GM21367 (cell line): ENCODE measurements around the gene NUCB1.
"Not testable (repeated sequence)": the region's sequence is repeated elsewhere in the genome, so short reads cannot be mapped to it uniquely, and the experiment has no call there.

Experiments used
- ATAC-seq: cut with Tn5 transposase; IDR thresholded peaks from one replicate; pipeline ENCODE4 v1.9.1; 2021; ENCODE audit not compliant: unreplicated experiment

Gene NUCB1

GRCh38 chr19:48905664-48906063, 5.6 kb downstream of the NUCB1 start:
- ATAC-seq = no peak

DNA sequence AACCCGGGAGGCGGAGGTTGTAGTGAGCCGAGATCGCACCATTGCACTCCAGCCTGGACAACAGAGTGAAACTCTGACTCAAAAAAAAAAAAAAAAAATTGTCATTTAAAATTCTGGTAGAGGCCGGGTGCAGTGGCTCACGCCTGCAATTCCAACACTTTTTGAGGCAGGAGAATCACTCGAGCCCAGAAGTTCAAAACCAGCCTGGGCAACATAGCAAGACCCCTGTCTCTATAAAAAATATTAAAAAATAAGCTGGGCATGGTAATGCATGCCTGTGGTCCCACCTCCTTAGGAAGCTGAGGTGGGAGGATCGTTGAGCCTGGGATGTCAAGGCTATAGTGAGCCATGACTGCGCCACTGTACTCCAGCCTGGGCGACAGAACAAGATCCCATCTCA, 6.2 kb downstream of the NUCB1 start:
- ATAC-seq = no peak

GRCh38 chr19:48907671-48908070, 7.6 kb downstream of the NUCB1 start:
- no peak for ATAC-seq

DNA sequence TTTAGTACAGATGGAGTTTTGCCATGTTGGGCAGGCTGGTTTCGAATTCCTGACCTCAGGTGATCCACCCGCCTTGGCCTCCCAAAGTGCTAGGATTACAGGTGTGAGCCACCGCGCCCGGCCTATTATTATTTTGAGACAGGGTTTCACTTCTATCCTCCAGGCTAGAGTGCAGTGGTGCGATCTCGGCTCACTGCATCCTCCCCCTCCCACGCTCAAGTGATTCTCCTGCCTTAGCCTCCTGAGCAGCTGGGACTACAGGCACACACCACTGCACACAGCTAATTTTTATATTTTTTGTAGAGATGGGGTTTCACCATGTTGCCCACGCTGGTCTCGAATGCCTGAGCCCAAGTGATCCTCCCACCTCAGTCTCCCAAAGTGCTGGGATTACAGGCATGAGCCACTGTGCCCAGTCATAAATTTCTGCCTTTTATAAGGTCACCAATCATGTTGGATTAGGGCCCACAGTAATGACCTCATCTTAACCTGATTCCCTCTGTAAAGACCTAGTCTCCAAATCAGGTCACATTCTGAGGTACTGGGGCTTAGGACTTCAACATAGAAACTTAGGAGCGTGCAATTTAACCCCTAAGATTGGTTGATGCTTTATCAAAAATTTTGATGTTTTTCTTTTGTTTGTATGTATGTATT, 9.4 kb downstream of the NUCB1 start:
- not testable (repeated sequence) for ATAC-seq

DNA sequence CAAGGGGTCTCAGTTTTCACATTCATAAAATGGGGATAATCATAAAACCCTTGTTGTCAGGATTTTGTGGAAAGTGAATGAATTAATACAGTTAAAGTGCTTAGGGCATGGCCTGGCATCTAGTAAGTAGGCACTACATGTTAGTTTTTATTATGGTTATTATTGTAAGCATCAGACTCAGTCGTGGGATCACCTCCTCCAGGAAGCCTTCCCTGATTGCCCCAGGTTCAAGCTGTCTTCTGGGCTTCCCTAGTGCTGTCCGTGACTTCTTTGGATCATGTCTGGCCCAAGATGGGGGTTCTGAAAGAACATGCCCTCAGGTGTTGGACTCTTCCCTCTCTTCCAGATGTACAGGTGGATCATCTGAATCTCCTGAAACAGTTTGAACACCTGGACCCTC, 10.7 kb downstream of the NUCB1 start:
- ATAC-seq = no peak

DNA sequence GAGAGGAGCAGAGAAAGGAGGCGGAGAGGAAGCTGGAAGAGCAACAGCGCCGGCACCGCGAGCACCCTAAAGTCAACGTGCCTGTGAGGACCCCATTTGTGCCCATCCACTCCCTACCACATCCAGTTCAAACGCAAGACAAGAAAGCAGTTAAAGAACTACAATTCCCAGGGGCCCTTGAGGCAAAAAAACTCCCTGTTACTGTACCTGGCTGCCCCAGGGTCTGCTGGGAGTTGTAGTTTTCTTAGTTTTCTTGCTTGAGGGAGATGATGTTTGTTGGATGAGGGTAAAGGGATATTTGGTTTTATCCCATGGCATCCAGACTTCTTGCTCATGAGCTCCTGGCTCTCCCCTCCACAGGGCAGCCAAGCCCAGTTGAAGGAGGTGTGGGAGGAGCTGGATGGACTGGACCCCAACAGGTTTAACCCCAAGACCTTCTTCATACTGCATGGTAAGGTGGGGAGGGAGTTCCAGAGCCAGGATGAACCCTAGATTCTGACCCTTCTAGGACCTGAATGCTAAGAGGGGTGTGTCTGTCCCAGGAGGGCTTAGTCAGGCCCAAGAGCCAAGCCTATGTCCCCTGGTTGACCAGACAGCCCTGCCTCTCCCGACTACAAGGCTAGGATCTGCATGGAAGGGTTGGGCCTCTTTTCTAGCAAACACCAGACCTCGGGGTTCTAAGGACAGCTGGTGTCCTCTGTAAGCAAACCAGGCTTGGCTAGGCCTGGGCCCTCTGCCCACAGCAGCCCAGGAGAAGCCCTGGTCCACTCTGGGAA, 13.2 kb downstream of the NUCB1 start:
- no peak for ATAC-seq

- ATAC-seq = no peak
Observed at GRCh38 chr19:48914181-48914580, 14.1 kb downstream of the NUCB1 start.

DNA sequence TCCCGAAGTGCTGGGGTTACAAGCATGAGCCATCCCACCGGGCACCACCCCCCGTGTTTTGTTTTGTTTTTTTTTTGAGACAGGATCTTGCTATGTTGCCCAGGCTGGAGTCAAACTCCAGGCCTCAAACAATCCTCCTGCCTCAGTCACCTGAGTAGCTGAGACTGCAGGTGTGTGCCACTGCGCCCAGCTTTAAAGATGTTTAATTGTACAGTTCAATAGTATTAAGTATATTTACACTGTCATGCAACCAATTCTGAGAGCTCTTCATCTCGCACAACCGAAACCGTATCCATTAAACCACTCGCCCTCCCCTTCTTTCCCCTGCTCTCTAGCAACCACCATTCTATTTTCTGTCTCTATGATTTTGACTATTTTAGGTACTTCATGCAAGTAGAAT, 15.6 kb downstream of the NUCB1 start:
- no peak for ATAC-seq

- no peak for ATAC-seq
Observed at GRCh38 chr19:48918071-48918470, 18.0 kb downstream of the NUCB1 start.

GRCh38 chr19:48918801-48919247, 18.7 kb downstream of the NUCB1 start:
- ATAC-seq = no peak

- ATAC-seq = not testable (repeated sequence)
Observed at GRCh38 chr19:48919271-48919670, 19.2 kb downstream of the NUCB1 start.

DNA sequence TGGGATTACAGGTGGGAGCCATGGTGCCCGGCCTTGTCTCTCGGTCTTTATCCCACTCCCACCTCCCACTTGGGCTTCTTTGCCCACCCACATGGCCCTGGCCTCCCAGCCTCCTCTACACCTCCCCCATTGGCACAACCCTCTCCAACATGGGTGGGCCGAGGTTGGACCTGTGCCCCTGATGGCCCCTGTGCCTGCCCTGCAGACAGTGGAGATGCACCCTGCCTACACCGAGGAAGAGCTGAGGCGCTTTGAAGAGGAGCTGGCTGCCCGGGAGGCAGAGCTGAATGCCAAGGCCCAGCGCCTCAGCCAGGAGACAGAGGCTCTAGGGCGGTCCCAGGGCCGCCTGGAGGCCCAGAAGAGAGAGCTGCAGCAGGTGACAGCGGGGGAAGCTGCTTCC, 20.8 kb downstream of the NUCB1 start:
- ATAC-seq = no peak

DNA sequence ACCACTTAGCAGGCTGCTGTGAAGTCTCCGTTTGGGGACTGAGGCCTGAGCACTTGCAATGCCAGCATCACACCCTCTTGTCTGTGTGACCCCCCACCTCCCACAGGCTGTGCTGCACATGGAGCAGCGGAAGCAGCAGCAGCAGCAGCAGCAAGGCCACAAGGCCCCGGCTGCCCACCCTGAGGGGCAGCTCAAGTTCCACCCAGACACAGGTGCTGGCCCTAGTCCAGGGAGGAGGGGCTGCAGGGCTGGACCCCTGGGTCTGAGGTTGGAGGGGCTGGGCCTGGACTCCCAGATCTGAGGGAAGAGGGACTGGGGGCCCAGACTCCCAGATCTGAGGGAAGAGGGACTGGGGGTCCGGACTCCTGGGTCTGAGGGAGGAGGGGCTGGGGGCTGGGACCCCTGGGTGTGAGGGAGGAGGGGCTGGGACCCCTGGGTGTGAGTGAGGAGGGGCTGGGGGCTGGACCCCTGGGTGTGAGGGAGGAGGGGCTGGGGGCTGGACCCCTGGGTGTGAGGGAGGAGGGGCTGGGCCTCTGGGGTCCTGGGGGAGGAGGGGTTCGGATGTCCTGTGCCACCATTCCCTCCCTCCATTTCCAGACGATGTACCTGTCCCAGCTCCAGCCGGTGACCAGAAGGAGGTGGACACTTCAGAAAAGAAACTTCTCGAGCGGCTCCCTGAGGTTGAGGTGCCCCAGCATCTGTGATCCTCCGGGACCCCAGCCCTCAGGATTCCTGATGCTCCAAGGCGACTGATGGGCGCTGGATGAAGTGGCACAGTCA, 21.8 kb downstream of the NUCB1 start:
- ATAC-seq = no peak

DNA sequence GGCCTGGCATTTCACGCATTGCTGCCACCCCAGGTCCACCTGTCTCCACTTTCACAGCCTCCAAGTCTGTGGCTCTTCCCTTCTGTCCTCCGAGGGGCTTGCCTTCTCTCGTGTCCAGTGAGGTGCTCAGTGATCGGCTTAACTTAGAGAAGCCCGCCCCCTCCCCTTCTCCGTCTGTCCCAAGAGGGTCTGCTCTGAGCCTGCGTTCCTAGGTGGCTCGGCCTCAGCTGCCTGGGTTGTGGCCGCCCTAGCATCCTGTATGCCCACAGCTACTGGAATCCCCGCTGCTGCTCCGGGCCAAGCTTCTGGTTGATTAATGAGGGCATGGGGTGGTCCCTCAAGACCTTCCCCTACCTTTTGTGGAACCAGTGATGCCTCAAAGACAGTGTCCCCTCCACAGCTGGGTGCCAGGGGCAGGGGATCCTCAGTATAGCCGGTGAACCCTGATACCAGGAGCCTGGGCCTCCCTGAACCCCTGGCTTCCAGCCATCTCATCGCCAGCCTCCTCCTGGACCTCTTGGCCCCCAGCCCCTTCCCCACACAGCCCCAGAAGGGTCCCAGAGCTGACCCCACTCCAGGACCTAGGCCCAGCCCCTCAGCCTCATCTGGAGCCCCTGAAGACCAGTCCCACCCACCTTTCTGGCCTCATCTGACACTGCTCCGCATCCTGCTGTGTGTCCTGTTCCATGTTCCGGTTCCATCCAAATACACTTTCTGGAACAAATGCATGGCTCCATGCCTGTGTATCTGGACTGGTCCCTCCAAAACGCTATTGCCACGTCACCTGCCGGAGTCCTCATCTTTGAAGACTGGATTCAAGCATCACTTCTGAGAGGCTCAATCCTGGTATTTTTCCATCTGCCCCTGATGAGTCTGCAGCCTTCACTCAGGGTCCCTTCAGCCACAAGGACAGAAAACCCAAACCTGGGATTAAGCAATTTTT, 22.7 kb downstream of the NUCB1 start:
- no peak for ATAC-seq

DNA sequence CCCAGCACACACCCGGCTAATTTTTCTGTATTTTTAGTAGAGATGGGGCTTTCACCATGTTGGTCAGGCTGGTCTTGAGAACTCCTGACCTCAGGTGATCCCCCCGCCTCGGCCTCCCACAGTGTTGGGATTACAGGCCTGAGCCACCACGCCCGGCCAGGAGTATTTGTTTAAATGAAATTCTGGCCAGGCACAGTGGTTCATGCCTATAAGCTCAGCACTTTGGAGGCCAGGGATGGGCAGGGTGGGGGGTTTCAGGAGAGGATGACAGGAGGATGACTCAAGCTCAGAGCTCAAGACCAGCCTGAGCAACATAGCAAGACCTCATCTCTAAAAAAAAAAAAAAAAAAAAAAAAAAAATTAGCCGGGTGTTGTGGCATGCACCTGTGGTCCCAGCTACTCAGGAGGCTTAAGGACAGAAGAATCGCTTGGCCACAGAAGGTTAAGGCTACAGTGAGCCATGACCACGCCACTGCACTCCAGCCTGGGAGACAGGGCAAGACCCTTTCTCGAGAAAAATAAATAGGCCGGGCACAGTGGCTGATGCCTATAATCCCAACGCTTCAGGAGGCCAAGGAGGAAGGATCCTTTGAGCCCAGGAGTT, 25.2 kb downstream of the NUCB1 start:
- no peak for ATAC-seq

GRCh38 chr19:48925890-48926289, 25.8 kb downstream of the NUCB1 start:
- ATAC-seq = not testable (repeated sequence)

DNA sequence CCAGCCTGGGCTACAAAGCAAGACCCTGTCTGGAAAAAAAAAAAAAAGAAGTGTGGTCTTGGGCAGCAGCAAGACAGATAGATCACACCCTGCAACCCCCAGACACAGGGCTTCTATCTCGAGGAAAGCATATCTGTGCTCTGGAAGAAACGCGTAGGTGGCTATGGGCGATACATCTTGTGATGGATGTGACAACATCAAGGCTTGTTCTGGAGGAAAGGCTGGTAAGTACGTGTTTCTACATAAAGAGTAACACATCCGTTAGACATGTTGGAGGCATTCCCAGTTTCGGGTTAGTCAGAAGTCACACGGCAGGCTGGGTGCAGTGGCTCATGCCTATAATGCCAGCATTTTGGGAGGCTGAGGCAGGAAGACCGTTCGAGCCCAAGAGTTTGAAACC, 26.8 kb downstream of the NUCB1 start:
- no peak for ATAC-seq

DNA sequence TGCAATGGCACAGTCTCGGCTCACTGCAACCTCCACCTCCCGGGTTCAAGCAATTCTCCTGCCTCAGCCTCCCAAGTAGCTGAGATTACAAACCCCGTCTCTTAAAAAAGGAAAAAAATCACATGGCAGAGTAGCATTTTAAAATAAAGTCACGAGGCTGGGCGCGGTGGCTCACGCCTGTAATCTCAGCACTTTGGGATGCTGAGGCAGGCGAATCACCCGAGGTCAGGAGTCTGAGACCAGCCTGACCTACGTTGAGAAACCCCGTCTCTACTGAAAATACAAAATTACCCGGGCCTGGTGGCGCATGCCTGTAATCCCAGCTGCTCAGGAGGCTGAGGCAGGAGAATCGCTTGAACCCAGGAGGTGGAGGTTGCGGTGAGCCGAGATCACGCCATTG, 27.6 kb downstream of the NUCB1 start:
- not testable (repeated sequence) for ATAC-seq

DNA sequence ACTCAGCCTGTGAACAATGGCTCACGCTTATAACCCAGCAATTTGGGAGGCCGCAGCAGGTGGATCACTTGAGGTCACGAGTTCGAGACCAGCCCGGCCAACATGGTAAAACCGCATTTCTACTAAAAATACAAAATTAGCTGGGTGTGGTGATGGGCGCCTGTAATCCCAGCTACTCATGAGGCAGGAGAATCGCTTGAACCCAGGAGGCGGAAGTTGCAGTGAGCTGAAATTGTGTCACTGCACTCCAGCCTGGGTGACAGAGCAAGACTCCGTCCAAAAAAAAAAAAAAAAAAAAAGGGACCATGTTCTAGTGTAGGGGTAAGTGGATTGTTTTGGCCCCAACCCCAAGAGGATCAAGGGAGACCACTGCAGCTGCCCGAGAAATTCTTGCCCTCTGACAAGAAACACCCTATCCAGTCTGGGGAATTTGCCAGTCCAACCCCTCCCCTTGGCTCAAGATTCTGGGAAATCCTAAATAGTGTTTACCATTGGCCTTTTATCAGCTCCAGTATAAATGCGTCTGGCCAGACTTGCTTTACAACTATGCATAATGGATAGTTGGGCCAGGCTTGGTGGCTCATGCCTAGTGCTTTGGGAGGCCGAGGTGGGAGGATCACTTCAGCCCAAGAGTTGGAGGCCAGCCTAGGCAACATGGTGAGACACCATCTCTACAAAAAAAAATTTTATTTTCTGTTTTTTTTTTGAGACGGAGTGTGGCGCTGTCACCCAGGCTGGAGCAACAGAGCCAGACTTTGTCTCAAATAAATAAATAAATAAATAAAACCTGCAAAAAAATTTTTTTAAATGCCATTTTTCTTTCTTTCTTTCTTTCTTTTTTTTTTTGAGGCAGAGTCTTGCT, 28.3 kb downstream of the NUCB1 start:
- ATAC-seq = no peak
